HepG2 (cell line): ENCODE data around the gene DGAT2. TPM values are rescaled to one million over a fixed set of nuclear protein-coding genes. Genes with fewer than 3 reads are reported as not detected.

Experiments used
- CBX1 ChIP-seq: IDR thresholded peaks from one replicate; pipeline ENCODE4 v1.6.1; 2016; ENCODE audit warnings: antibody characterized with exemption, low read depth
- CREB3 ChIP-seq: sonication (generic); formaldehyde crosslinking; IDR thresholded peaks from 2 replicates; pipeline ENCODE4 v1.5.0; 2020; ENCODE audit warnings: missing genetic modification reagents
- ELF3 ChIP-seq: IDR thresholded peaks from 2 replicates; pipeline ENCODE4 v1.6.1; 2016; ENCODE audit warnings: missing genetic modification reagents, missing compliant biosample characterization
- ELK4 ChIP-seq: sonication (generic); formaldehyde crosslinking; IDR thresholded peaks from 2 replicates; pipeline ENCODE4 v1.9.0; 2021; ENCODE audit warnings: missing genetic modification reagents, borderline replicate concordance
- KLF12 ChIP-seq: sonication (generic); formaldehyde crosslinking; IDR thresholded peaks from 2 replicates; pipeline ENCODE4 v1.4.0; 2020; ENCODE audit warnings: missing genetic modification reagents, borderline replicate concordance
- NFE2L2 ChIP-seq: fragments of 150-350 bp; IDR thresholded peaks from 2 replicates; pipeline ENCODE4 v1.6.1; 2014; ENCODE audit warnings: low read length
- ZKSCAN8 ChIP-seq: IDR thresholded peaks from 2 replicates; pipeline ENCODE4 v1.6.1; 2016; ENCODE audit warnings: borderline replicate concordance, missing genetic modification reagents, missing compliant biosample characterization
- ZNF17 ChIP-seq: sonication (generic); formaldehyde crosslinking; IDR thresholded peaks from 2 replicates; pipeline ENCODE4 v1.5.0; 2020; ENCODE audit warnings: mild to moderate bottlenecking, missing genetic modification reagents
- ZNF207 ChIP-seq: fragments of 450-650 bp; IDR thresholded peaks from 2 replicates; pipeline ENCODE4 v1.6.1; 2016; ENCODE audit warnings: antibody characterized with exemption, borderline replicate concordance
- ZNF263 ChIP-seq: sonication (generic); formaldehyde crosslinking; IDR thresholded peaks from 2 replicates; pipeline ENCODE4 v1.4.0; 2020; ENCODE audit warnings: missing genetic modification reagents
- ZNF274 ChIP-seq: sonication (generic); formaldehyde crosslinking; IDR thresholded peaks from 2 replicates; pipeline ENCODE4 v1.5.1; 2020; ENCODE audit warnings: mild to moderate bottlenecking, missing genetic modification reagents
- ZNF280D ChIP-seq: sonication (generic); formaldehyde crosslinking; IDR thresholded peaks from 2 replicates; pipeline ENCODE4 v1.5.1; 2020; ENCODE audit warnings: mild to moderate bottlenecking, missing genetic modification reagents
- ZNF296 ChIP-seq: sonication (generic); formaldehyde crosslinking; conservative IDR thresholded peaks from 2 replicates; pipeline ENCODE4 v1.5.0; 2020; ENCODE audit warnings: mild to moderate bottlenecking, missing genetic modification reagents
- ZNF367 ChIP-seq: sonication (generic); formaldehyde crosslinking; IDR thresholded peaks from 2 replicates; pipeline ENCODE4 v1.4.0; 2020; ENCODE audit warnings: missing genetic modification reagents, borderline replicate concordance
- ZNF546 ChIP-seq: sonication (generic); formaldehyde crosslinking; conservative IDR thresholded peaks from 2 replicates; pipeline ENCODE4 v1.8.1; 2023; ENCODE audit warnings: mild to moderate bottlenecking, missing genetic modification reagents
- ZNF570 ChIP-seq: sonication (generic); formaldehyde crosslinking; IDR thresholded peaks from 2 replicates; pipeline ENCODE4 v1.4.0; 2020; ENCODE audit warnings: mild to moderate bottlenecking, missing genetic modification reagents, borderline replicate concordance
- ZNF598 ChIP-seq: sonication (generic); formaldehyde crosslinking; IDR thresholded peaks from 2 replicates; pipeline ENCODE4 v1.5.1; 2020; ENCODE audit warnings: mild to moderate bottlenecking, missing genetic modification reagents, borderline replicate concordance
- ZNF616 ChIP-seq: sonication (generic); formaldehyde crosslinking; IDR thresholded peaks from 2 replicates; pipeline ENCODE4 v1.5.0; 2020; ENCODE audit warnings: low read depth, mild to moderate bottlenecking, missing genetic modification reagents
- ZNF775 ChIP-seq: sonication (generic); formaldehyde crosslinking; IDR thresholded peaks from 2 replicates; pipeline ENCODE4 v1.4.0; 2020; ENCODE audit warnings: missing genetic modification reagents, mild to moderate bottlenecking, moderate library complexity, borderline replicate concordance
- ZSCAN22 ChIP-seq: sonication (generic); formaldehyde crosslinking; IDR thresholded peaks from 2 replicates; pipeline ENCODE4 v1.4.0; 2020; ENCODE audit warnings: mild to moderate bottlenecking, missing genetic modification reagents
- polyA plus RNA-seq, 8 experiments: library from polyadenylated mRNA; depleted of rRNA in 3 of 8; stranded (reverse) in 7 of 8; unstranded in 1 of 8; fragments of >200 nt; fragmentation: Illumina TruSeq in 4 of 8; extraction: Trizol in 4 of 8; gene quantifications; 2 replicates each; pipeline versions ENCODE4 v1.2.1 to v1.2.3, GENCODE V29; 2011 to 2016; ENCODE audit warnings: low read depth in 4 of 8, missing spikeins in 1 of 8, mixed read lengths in 1 of 8; ENCODE audit not compliant: insufficient read depth in 1 of 8
- total RNA-seq, 5 experiments: library from RNA; depleted of rRNA; stranded (reverse); fragments of >200 nt; fragmentation: Illumina TruSeq; extraction: Trizol; gene quantifications; 2 replicates each; pipeline ENCODE4 v1.2.3, GENCODE V29; 2016; ENCODE audit warnings: low read depth in 1 of 5

The DGAT2 gene
- total and polyA plus RNA-seq, 2 of the 13 experiments (the other 11 are each of a cell fraction or from before 2014, with no cell fraction given), result 39.0 to 65.6 TPM

- no peak for TF ChIP-seq ZNF274 (CRISPR knock-in tag)
- TF ChIP-seq ELF3 (CRISPR knock-in tag), result peak; percentile 85
- TF ChIP-seq ZNF296 (CRISPR knock-in tag), result peak; percentile 56; the same call in 1 of the 2 replicates
- TF ChIP-seq ZKSCAN8, result no peak
- peak; percentile 46; the same call in 1 of the 2 replicates for TF ChIP-seq ZNF775 (CRISPR knock-in tag)
- TF ChIP-seq CREB3, result no peak
- no peak for TF ChIP-seq ZSCAN22 (CRISPR knock-in tag)
- peak; percentile 51; the same call in 1 of the 2 replicates for TF ChIP-seq ZNF280D (CRISPR knock-in tag)
- no peak for TF ChIP-seq NFE2L2
- TF ChIP-seq ZNF17 (CRISPR knock-in tag), result no peak
- peak; percentile 93 for TF ChIP-seq ZNF263 (CRISPR knock-in tag)
- no peak for TF ChIP-seq ZNF570
- no peak; the same call in 1 of the 2 replicates for TF ChIP-seq ZNF598 (CRISPR knock-in tag)
- peak; percentile 6 for TF ChIP-seq CBX1
- no peak for TF ChIP-seq ZNF616 (CRISPR knock-in tag)
- TF ChIP-seq ZNF367 (CRISPR knock-in tag), result no peak
- TF ChIP-seq ZNF207, result no peak
- no peak; the same call in 1 of the 2 replicates for TF ChIP-seq KLF12 (CRISPR knock-in tag)
- no peak for TF ChIP-seq ZNF546
- TF ChIP-seq ELK4, result no peak
These were observed 49.0 kb upstream of the DGAT2 start (continued) for GRCh38 chr11:75719340-75720239.
